HUES48 (cell line): Measurements from ENCODE around the gene NEK8.

Experiments
- H3K27ac ChIP-seq: one replicate; pipeline ENCODE4 v1.7.0; 2013; ENCODE audit warnings: low read depth, low read length, inconsistent platforms
- H3K27me3 ChIP-seq: 2 replicates; pipeline ENCODE4 v1.6.1; 2013; ENCODE audit warnings: mild to moderate bottlenecking, low read length; ENCODE audit not compliant: control insufficient read depth, insufficient read depth
- H3K36me3 ChIP-seq: 2 replicates; pipeline ENCODE4 v1.6.1; 2013; ENCODE audit warnings: low read length; ENCODE audit not compliant: control insufficient read depth, insufficient read depth
- H3K4me1 ChIP-seq: 2 replicates; pipeline ENCODE4 v1.6.1; 2013; ENCODE audit warnings: mild to moderate bottlenecking, low read length; ENCODE audit not compliant: control insufficient read depth, insufficient read depth
- H3K4me3 ChIP-seq: 2 replicates; pipeline ENCODE4 v1.5.1; 2013; ENCODE audit warnings: mild to moderate bottlenecking, low read depth, low read length
- H3K9ac ChIP-seq: 2 replicates; pipeline ENCODE4 v1.6.1; 2013; ENCODE audit warnings: mild to moderate bottlenecking, low read depth, low read length, moderate library complexity
- H3K9me3 ChIP-seq: 2 replicates; pipeline ENCODE4 v1.6.1; 2013; ENCODE audit warnings: low read length; ENCODE audit not compliant: control insufficient read depth, insufficient read depth

NEK8 gene

DNA sequence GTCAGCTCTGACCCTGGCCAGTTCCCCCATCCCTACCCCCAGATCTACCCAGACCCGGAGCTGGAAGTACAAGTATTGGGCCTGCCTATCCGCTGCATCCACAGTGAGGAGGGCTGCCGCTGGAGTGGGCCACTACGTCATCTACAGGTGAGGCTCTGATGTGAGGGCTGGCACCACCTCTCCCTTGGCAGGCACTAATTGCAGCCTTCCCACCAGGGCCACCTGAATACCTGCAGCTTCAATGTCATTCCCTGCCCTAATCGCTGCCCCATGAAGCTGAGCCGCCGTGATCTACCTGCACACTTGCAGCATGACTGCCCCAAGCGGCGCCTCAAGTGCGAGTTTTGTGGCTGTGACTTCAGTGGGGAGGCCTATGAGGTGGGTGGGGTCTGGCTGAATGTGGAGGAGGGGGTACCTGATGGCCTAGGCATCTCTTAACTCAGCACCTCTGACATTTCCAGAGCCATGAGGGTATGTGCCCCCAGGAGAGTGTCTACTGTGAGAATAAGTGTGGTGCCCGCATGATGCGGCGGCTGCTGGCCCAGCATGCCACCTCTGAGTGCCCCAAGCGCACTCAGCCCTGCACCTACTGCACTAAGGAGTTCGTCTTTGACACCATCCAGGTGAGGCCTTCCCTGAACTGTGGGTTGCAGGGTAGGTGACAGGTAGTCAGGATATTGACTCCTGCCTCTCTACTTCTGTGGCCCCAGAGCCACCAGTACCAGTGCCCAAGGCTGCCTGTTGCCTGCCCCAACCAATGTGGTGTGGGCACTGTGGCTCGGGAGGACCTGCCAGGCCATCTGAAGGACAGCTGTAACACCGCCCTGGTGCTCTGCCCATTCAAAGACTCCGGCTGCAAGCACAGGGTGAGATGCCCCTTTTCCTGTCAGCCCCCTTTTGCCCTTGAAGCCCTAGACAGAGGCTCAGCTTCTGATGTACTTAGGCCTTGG lies 19.5 kb downstream of the NEK8 start:
- Histone ChIP-seq H3K36me3 (peaks cover 58% of the 10 kb centered on the region), H3K27ac (peak overlapping the region; percentile 100), H3K4me1 (peaks cover 22% of the 10 kb centered on the region), H3K9me3 (no peaks in the 10 kb centered on the region), H3K27me3 (no peaks in the 10 kb centered on the region), H3K4me3 (no peak overlapping the region), H3K9ac (no peak overlapping the region)

DNA sequence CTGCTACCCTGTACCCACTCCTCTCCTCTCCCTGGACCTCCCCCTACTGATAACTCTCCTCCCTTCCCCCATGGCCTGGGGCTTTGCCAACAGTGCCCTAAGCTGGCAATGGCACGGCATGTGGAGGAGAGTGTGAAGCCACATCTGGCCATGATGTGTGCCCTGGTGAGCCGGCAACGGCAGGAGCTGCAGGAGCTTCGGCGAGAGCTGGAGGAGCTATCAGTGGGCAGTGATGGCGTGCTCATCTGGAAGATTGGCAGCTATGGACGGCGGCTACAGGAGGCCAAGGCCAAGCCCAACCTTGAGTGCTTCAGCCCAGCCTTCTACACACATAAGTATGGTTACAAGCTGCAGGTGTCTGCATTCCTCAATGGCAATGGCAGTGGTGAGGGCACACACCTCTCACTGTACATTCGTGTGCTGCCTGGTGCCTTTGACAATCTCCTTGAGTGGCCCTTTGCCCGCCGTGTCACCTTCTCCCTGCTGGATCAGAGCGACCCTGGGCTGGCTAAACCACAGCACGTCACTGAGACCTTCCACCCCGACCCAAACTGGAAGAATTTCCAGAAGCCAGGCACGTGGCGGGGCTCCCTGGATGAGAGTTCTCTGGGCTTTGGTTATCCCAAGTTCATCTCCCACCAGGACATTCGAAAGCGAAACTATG lies 20.4 kb downstream of the NEK8 start:
- Histone ChIP-seq H3K4me3 (no peak overlapping the region), H3K9ac (no peak overlapping the region)

GRCh38 chr17:28749516-28750177 lies 21.1 kb downstream of the NEK8 start:
- H3K36me3 ChIP-seq, result peaks cover 58% of the 10 kb centered on the region

More for the DNA sequence above, 20.4 kb downstream of the NEK8 start:
- Histone ChIP-seq H3K27ac (peak overlapping the region; percentile 71), H3K9me3 (no peaks in the 10 kb centered on the region), H3K4me1 (peaks cover 22% of the 10 kb centered on the region), H3K27me3 (no peaks in the 10 kb centered on the region), H3K36me3 (peaks cover 58% of the 10 kb centered on the region)

GRCh38 chr17:28750178-28751047 lies 21.8 kb downstream of the NEK8 start:
- Histone ChIP-seq H3K36me3 (peaks cover 58% of the 10 kb centered on the region), H3K27me3 (no peaks in the 10 kb centered on the region), H3K9me3 (no peaks in the 10 kb centered on the region), H3K4me3 (no peak overlapping the region), H3K27ac (peak overlapping the region; percentile 71), H3K4me1 (peaks cover 22% of the 10 kb centered on the region), H3K9ac (no peak overlapping the region)

More at GRCh38 chr17:28749516-28750177, 21.1 kb downstream of the NEK8 start:
- peak overlapping the region; percentile 71 for H3K27ac ChIP-seq
- H3K9me3 ChIP-seq, result no peaks in the 10 kb centered on the region
- peaks cover 22% of the 10 kb centered on the region for H3K4me1 ChIP-seq
- H3K9ac ChIP-seq, result no peak overlapping the region
- H3K4me3 ChIP-seq, result no peak overlapping the region
- no peaks in the 10 kb centered on the region for H3K27me3 ChIP-seq

- no peaks in the 10 kb centered on the region for H3K9me3 ChIP-seq
- H3K4me1 ChIP-seq, result peaks cover 11% of the 10 kb centered on the region
- H3K27ac ChIP-seq, result no peak overlapping the region
- no peak overlapping the region for H3K4me3 ChIP-seq
- no peak overlapping the region for H3K9ac ChIP-seq
- peaks cover 55% of the 10 kb centered on the region for H3K36me3 ChIP-seq
- no peaks in the 10 kb centered on the region for H3K27me3 ChIP-seq
Observed at GRCh38 chr17:28751600-28752366, 23.2 kb downstream of the NEK8 start.

DNA sequence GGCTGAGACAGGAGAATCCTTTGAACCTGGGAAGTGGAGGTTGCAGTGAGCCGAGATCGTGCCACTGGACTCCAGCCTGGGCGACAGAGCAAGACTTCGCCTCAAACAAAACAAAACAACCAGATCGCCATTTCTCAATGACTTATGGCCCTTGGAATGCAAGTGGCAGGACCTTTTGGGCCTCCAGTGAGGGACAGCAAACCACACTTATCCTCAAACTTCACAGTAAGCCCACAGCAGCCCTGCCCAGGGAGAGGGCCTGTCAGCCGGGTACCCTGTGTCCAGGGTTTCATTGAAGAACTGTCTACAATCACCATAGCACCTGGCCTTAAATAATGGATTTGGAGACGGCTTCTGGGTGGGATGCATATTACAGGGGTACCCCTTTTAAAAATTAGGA lies 26.9 kb downstream of the NEK8 start:
- Histone ChIP-seq H3K27ac (no peak overlapping the region), H3K36me3 (peaks cover 53% of the 10 kb centered on the region), H3K27me3 (no peaks in the 10 kb centered on the region), H3K9me3 (no peaks in the 10 kb centered on the region), H3K4me1 (peaks cover 8% of the 10 kb centered on the region), H3K9ac (no peak overlapping the region), H3K4me3 (no peak overlapping the region)

DNA sequence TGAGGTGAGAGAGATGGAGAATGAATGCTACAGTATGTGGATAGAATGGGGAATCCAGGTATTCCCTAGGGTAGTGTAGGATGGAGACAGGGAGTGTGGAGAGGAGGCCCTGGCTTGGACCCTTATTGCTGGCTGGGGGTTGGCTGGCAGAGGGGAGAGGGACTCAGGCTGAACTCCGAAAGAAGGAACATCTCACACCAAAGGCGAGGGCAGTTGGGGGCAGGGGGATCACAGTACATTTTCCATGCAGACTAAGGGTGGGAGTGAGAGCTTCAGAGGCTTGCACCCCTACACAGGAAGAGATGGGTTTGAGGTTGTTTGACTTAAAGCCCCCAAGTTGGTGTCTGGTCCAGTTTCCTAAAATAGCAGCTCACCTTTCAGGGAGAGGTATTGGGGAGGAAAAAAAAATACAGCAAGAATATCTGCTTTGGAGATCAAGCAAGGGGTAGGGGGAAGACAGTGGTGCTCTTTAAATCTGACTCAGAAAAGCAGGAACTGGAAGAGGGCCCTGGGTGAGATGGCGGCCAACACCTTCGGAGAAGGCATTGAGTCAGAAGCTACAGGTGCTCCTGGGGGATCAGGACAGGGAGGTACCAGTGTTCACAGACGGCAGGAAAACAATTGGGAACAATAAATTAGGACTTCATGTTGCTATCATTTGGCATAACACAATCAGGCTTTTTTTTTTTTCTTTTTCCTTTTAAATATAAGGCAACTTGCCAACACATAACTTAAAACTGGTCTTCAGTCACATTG lies 27.6 kb downstream of the NEK8 start:
- Histone ChIP-seq H3K9ac (no peak overlapping the region), H3K27ac (no peak overlapping the region), H3K4me1 (peaks cover 14% of the 10 kb centered on the region), H3K9me3 (no peaks in the 10 kb centered on the region), H3K4me3 (no peak overlapping the region), H3K36me3 (peaks cover 46% of the 10 kb centered on the region), H3K27me3 (no peaks in the 10 kb centered on the region)

DNA sequence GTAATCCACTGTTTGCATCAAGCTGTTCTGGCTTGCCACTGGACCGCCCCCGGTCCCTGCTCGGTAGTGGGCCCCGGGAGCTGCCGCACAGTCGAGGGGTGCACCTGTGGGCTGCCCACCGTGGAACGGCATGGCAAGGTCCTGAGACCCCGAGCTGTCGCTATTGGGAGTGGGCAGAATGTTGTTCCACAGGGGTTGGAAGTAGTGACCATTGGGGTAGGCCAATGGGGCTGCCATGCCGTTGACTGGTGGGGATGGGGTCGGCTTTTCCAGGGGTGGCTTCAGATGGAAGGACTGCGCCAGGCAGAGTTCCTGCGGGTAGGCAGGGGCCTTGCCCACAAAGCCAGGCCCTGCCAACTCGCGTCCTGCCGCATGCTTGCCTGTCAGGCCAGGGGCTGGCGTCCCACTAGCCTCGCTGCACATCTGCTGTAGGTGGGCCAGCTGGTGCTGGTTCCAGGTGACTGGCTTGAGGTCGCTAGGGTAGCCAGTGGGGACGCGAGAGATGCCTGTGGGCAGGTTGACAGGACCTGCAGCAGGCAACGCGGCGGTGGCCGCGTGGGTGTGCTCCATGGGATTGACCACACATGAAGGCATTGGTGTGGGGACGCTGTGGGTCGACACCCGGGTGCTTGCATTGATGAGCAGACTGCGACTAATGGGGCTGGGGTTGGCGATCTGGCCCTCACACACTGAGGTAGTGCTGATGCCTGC lies 30.0 kb downstream of the NEK8 start:
- no peak overlapping the region for H3K27ac ChIP-seq
- no peaks in the 10 kb centered on the region for H3K27me3 ChIP-seq
- H3K36me3 ChIP-seq, result peaks cover 46% of the 10 kb centered on the region
- H3K4me3 ChIP-seq, result no peak overlapping the region
- H3K9me3 ChIP-seq, result no peaks in the 10 kb centered on the region
- peaks cover 33% of the 10 kb centered on the region for H3K4me1 ChIP-seq
- no peak overlapping the region for H3K9ac ChIP-seq

GRCh38 chr17:28759256-28759865 lies 30.8 kb downstream of the NEK8 start:
- Histone ChIP-seq H3K27me3 (no peaks in the 10 kb centered on the region), H3K9me3 (no peaks in the 10 kb centered on the region), H3K4me3 (no peak overlapping the region), H3K9ac (no peak overlapping the region), H3K36me3 (peaks cover 46% of the 10 kb centered on the region), H3K27ac (peak overlapping the region; percentile 98), H3K4me1 (peaks cover 33% of the 10 kb centered on the region)
